HEK293 (cell line): ENCODE results near the gene MAFF.
A peak's percentile ranks its signal among the peaks of the same experiment; 100 is the strongest.

Experiments
- CTCF ChIP-seq: fragments of 450-650 bp; formaldehyde crosslinking; IDR thresholded peaks from 2 replicates; pipeline ENCODE4 v1.5.1; 2016; ENCODE audit warnings: missing biosample characterization, missing genetic modification characterization
- FEZF1 ChIP-seq: fragments of 450-650 bp; formaldehyde crosslinking; IDR thresholded peaks from 2 replicates; pipeline ENCODE4 v1.5.1; 2016; ENCODE audit warnings: missing biosample characterization, missing genetic modification characterization
- GLI2 ChIP-seq: fragments of 450-650 bp; formaldehyde crosslinking; IDR thresholded peaks from 2 replicates; pipeline ENCODE4; 2017; ENCODE audit warnings: missing biosample characterization, missing genetic modification characterization, low read depth, borderline replicate concordance
- IKZF3 ChIP-seq: fragments of 450-650 bp; IDR thresholded peaks from 2 replicates; pipeline ENCODE4 v1.5.0; 2018; ENCODE audit warnings: missing biosample characterization, mild to moderate bottlenecking, missing genetic modification characterization, moderate library complexity
- KLF16 ChIP-seq: fragments of 450-650 bp; formaldehyde crosslinking; IDR thresholded peaks from 2 replicates; pipeline ENCODE4 v1.5.1; 2017; ENCODE audit warnings: missing biosample characterization, missing genetic modification characterization
- MYNN ChIP-seq: fragments of 450-650 bp; formaldehyde crosslinking; IDR thresholded peaks from 2 replicates; pipeline ENCODE4 v1.5.1; 2016; ENCODE audit warnings: missing biosample characterization, missing genetic modification characterization, borderline replicate concordance
- RBAK ChIP-seq: fragments of 450-650 bp; formaldehyde crosslinking; IDR thresholded peaks from 2 replicates; pipeline ENCODE4 v1.5.1; 2016; ENCODE audit warnings: missing biosample characterization, missing genetic modification characterization
- SALL2 ChIP-seq: fragments of 450-650 bp; formaldehyde crosslinking; IDR thresholded peaks from 2 replicates; pipeline ENCODE4 v1.5.0; 2017; ENCODE audit warnings: missing biosample characterization, mild to moderate bottlenecking, missing genetic modification characterization, borderline replicate concordance
- ZBTB11 ChIP-seq: fragments of 450-650 bp; formaldehyde crosslinking; conservative IDR thresholded peaks from 2 replicates; pipeline ENCODE4 v1.5.1; 2016; ENCODE audit warnings: low read depth, missing biosample characterization, missing genetic modification characterization
- ZFP3 ChIP-seq: fragments of 450-650 bp; formaldehyde crosslinking; IDR thresholded peaks from 2 replicates; pipeline ENCODE4 v1.5.1; 2016; ENCODE audit warnings: low read depth, missing biosample characterization, missing genetic modification characterization
- ZNF114 ChIP-seq: fragments of 450-650 bp; formaldehyde crosslinking; IDR thresholded peaks from 2 replicates; pipeline ENCODE4 v1.5.0; 2017; ENCODE audit warnings: missing biosample characterization, missing genetic modification characterization
- ZNF146 ChIP-seq: fragments of 450-650 bp; formaldehyde crosslinking; IDR thresholded peaks from 2 replicates; pipeline ENCODE4 v1.5.1; 2016; ENCODE audit warnings: missing biosample characterization, missing genetic modification characterization
- ZNF292 ChIP-seq: fragments of 450-650 bp; formaldehyde crosslinking; IDR thresholded peaks from 2 replicates; pipeline ENCODE4 v1.5.1; 2016; ENCODE audit warnings: low read depth, missing biosample characterization, missing genetic modification characterization, borderline replicate concordance
- ZNF324 ChIP-seq: fragments of 450-650 bp; formaldehyde crosslinking; IDR thresholded peaks from 2 replicates; pipeline ENCODE4 v1.5.1; 2016; ENCODE audit warnings: missing biosample characterization, missing genetic modification characterization
- ZNF473 ChIP-seq: fragments of 450-650 bp; formaldehyde crosslinking; IDR thresholded peaks from 2 replicates; pipeline ENCODE4 v1.5.1; 2017; ENCODE audit warnings: missing biosample characterization, missing genetic modification characterization
- ZNF514 ChIP-seq: fragments of 450-650 bp; formaldehyde crosslinking; IDR thresholded peaks from 2 replicates; pipeline ENCODE4 v1.5.1; 2016; ENCODE audit warnings: missing biosample characterization, missing genetic modification characterization
- ZNF530 ChIP-seq: fragments of 450-650 bp; formaldehyde crosslinking; IDR thresholded peaks from 2 replicates; pipeline ENCODE4 v1.5.1; 2016; ENCODE audit warnings: low read depth, missing biosample characterization, missing genetic modification characterization
- ZNF571 ChIP-seq: fragments of 450-650 bp; formaldehyde crosslinking; IDR thresholded peaks from 2 replicates; pipeline ENCODE4 v1.5.0; 2017; ENCODE audit warnings: missing biosample characterization, missing genetic modification characterization
- ZNF629 ChIP-seq: fragments of 450-650 bp; formaldehyde crosslinking; IDR thresholded peaks from 2 replicates; pipeline ENCODE4 v1.5.1; 2017; ENCODE audit warnings: missing biosample characterization, missing genetic modification characterization
- ZNF645 ChIP-seq: fragments of 450-650 bp; formaldehyde crosslinking; IDR thresholded peaks from 2 replicates; pipeline ENCODE4; 2016; ENCODE audit warnings: missing biosample characterization, missing genetic modification characterization
- ZNF670 ChIP-seq: fragments of 450-650 bp; formaldehyde crosslinking; IDR thresholded peaks from 2 replicates; pipeline ENCODE4 v1.5.1; 2016; ENCODE audit warnings: missing biosample characterization, missing genetic modification characterization, low read depth
- ZNF704 ChIP-seq: fragments of 450-650 bp; formaldehyde crosslinking; IDR thresholded peaks from 2 replicates; pipeline ENCODE4 v1.5.1; 2016; ENCODE audit warnings: missing biosample characterization, missing genetic modification characterization
- ZNF776 ChIP-seq: fragments of 450-650 bp; formaldehyde crosslinking; IDR thresholded peaks from 2 replicates; pipeline ENCODE4 v1.5.0; 2017; ENCODE audit warnings: missing biosample characterization, missing genetic modification characterization, borderline replicate concordance
- ZSCAN4 ChIP-seq: fragments of 450-650 bp; formaldehyde crosslinking; IDR thresholded peaks from 2 replicates; pipeline ENCODE4 v1.5.1; 2017; ENCODE audit warnings: missing biosample characterization, missing genetic modification characterization
- TF ChIP-seq, protein P1 (sequence below): fragments of 450-650 bp; formaldehyde crosslinking; IDR thresholded peaks from 2 replicates; pipeline ENCODE4 v1.5.1; 2017; ENCODE audit warnings: missing biosample characterization, missing genetic modification characterization
- TF ChIP-seq, protein P2 (sequence below): fragments of 450-650 bp; formaldehyde crosslinking; IDR thresholded peaks from 2 replicates; pipeline ENCODE4 v1.5.1; 2016; ENCODE audit warnings: missing biosample characterization, missing genetic modification characterization

The MAFF gene

GRCh38 chr22:38196791-38197419 lies 4.9 kb upstream of the MAFF start (continued):
- TF ChIP-seq ZNF146 (no peak), ZNF324 (tag by site-specific recombination) (no peak), ZBTB11 (tag by site-specific recombination) (no peak), ZNF670 (tag by site-specific recombination) (no peak), ZNF704 (tag by site-specific recombination) (no peak), GLI2 (tag by site-specific recombination) (no peak), ZNF776 (tag by site-specific recombination) (no peak), ZNF473 (tag by site-specific recombination) (no peak), ZFP3 (tag by site-specific recombination) (no peak), ZSCAN4 (tag by site-specific recombination) (no peak), ZNF645 (tag by site-specific recombination) (no peak), MYNN (tag by site-specific recombination) (no peak), SALL2 (tag by site-specific recombination) (no peak), ZNF292 (tag by site-specific recombination) (no peak), RBAK (no peak), ZNF114 (tag by site-specific recombination) (no peak), CTCF (tag by site-specific recombination) (no peak), FEZF1 (tag by site-specific recombination) (no peak), ZNF571 (tag by site-specific recombination) (no peak), IKZF3 (tag by site-specific recombination) (peak; percentile 33; the same call in 1 of the 2 replicates), KLF16 (0 out of 2 replicates have a peak, but pooled peaks have one; percentile 7), ZNF514 (tag by site-specific recombination) (no peak), ZNF530 (no peak), ZNF629 (tag by site-specific recombination) (peak; percentile 90)
- TF ChIP-seq, protein P1, sequence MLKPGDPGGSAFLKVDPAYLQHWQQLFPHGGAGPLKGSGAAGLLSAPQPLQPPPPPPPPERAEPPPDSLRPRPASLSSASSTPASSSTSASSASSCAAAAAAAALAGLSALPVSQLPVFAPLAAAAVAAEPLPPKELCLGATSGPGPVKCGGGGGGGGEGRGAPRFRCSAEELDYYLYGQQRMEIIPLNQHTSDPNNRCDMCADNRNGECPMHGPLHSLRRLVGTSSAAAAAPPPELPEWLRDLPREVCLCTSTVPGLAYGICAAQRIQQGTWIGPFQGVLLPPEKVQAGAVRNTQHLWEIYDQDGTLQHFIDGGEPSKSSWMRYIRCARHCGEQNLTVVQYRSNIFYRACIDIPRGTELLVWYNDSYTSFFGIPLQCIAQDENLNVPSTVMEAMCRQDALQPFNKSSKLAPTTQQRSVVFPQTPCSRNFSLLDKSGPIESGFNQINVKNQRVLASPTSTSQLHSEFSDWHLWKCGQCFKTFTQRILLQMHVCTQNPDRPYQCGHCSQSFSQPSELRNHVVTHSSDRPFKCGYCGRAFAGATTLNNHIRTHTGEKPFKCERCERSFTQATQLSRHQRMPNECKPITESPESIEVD (tag by site-specific recombination) = no peak
- TF ChIP-seq, protein P2, sequence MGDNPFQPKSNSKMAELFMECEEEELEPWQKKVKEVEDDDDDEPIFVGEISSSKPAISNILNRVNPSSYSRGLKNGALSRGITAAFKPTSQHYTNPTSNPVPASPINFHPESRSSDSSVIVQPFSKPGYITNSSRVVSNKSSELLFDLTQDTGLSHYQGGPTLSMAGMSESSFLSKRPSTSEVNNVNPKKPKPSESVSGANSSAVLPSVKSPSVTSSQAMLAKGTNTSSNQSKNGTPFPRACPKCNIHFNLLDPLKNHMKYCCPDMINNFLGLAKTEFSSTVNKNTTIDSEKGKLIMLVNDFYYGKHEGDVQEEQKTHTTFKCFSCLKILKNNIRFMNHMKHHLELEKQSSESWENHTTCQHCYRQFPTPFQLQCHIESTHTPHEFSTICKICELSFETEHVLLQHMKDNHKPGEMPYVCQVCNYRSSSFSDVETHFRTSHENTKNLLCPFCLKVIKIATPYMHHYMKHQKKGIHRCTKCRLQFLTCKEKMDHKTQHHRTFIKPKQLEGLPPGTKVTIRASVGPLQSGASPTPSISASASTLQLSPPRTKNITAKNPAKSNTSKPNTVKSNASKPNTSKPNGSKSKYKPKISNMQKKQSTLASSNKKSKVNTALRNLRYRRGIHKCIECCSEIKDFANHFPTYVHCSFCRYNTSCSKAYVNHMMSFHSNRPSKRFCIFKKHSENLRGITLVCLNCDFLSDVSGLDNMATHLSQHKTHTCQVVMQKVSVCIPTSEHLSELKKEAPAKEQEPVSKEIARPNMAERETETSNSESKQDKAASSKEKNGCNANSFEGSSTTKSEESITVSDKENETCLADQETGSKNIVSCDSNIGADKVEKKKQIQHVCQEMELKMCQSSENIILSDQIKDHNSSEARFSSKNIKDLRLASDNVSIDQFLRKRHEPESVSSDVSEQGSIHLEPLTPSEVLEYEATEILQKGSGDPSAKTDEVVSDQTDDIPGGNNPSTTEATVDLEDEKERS (tag by site-specific recombination) = no peak
